Nephron progenitor cell (in vitro differentiated cells): ENCODE measurements around the gene CCNY.

ENCODE experiments used
- DNase-seq: peaks from one replicate; pipeline ENCODE4 v3.0.0; 2021
- H3K27ac Mint-ChIP-seq: 2 replicates; pipeline ENCODE4 v1.8.0; 2021; ENCODE audit warnings: mild to moderate bottlenecking, moderate library complexity, mixed read lengths
- H3K27me3 Mint-ChIP-seq: 2 replicates; pipeline ENCODE4 v1.8.0; 2021; ENCODE audit warnings: mild to moderate bottlenecking, low read depth, mixed read lengths; ENCODE audit not compliant: poor library complexity
- H3K36me3 Mint-ChIP-seq: 2 replicates; pipeline ENCODE4 v1.8.0; 2021; ENCODE audit warnings: low read depth, mixed read lengths
- H3K4me1 Mint-ChIP-seq: 2 replicates; pipeline ENCODE4 v1.8.0; 2021; ENCODE audit warnings: mixed read lengths
- H3K4me3 Mint-ChIP-seq: 2 replicates; pipeline ENCODE4 v1.8.0; 2021; ENCODE audit warnings: mild to moderate bottlenecking, moderate library complexity, mixed read lengths
- H3K9me3 Mint-ChIP-seq: 2 replicates; pipeline ENCODE4 v1.8.0; 2021; ENCODE audit warnings: mild to moderate bottlenecking, moderate library complexity, mixed read lengths
- TF ChIP-seq, protein P1 (sequence below): fragments of 200-600 bp; sonication (generic); IDR thresholded peaks from 2 replicates; pipeline ENCODE4 v1.5.0; 2021; ENCODE audit warnings: antibody characterized with exemption

Gene CCNY

GRCh38 chr10:35558276-35558675 lies 222.0 kb downstream of the CCNY start:
- DNase-seq = no peak
- no peak overlapping the region for H3K27ac Mint-ChIP-seq
- H3K27me3 Mint-ChIP-seq = no peaks in the 10 kb centered on the region
- H3K4me1 Mint-ChIP-seq = peaks cover 13% of the 10 kb centered on the region
- no peaks in the 10 kb centered on the region for H3K9me3 Mint-ChIP-seq
- TF ChIP-seq, protein P1, sequence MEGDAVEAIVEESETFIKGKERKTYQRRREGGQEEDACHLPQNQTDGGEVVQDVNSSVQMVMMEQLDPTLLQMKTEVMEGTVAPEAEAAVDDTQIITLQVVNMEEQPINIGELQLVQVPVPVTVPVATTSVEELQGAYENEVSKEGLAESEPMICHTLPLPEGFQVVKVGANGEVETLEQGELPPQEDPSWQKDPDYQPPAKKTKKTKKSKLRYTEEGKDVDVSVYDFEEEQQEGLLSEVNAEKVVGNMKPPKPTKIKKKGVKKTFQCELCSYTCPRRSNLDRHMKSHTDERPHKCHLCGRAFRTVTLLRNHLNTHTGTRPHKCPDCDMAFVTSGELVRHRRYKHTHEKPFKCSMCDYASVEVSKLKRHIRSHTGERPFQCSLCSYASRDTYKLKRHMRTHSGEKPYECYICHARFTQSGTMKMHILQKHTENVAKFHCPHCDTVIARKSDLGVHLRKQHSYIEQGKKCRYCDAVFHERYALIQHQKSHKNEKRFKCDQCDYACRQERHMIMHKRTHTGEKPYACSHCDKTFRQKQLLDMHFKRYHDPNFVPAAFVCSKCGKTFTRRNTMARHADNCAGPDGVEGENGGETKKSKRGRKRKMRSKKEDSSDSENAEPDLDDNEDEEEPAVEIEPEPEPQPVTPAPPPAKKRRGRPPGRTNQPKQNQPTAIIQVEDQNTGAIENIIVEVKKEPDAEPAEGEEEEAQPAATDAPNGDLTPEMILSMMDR = no peak
- no peak overlapping the region for H3K4me3 Mint-ChIP-seq
- peaks cover 16% of the 10 kb centered on the region for H3K36me3 Mint-ChIP-seq

GRCh38 chr10:35559416-35559815 lies 223.1 kb downstream of the CCNY start:
- peaks cover 8% of the 10 kb centered on the region for H3K4me1 Mint-ChIP-seq
- no peaks in the 10 kb centered on the region for H3K27me3 Mint-ChIP-seq
- peaks cover 16% of the 10 kb centered on the region for H3K36me3 Mint-ChIP-seq
- TF ChIP-seq, protein P1 = no peak
- no peak overlapping the region for H3K4me3 Mint-ChIP-seq
- no peaks in the 10 kb centered on the region for H3K9me3 Mint-ChIP-seq
- DNase-seq = no peak
- H3K27ac Mint-ChIP-seq = no peak overlapping the region

GRCh38 chr10:35561715-35562114 lies 225.4 kb downstream of the CCNY start:
- TF ChIP-seq, protein P1 = no peak
- DNase-seq = no peak
- H3K9me3 Mint-ChIP-seq = no peaks in the 10 kb centered on the region
- H3K27me3 Mint-ChIP-seq = no peaks in the 10 kb centered on the region
- no peak overlapping the region for H3K27ac Mint-ChIP-seq
- peaks cover 19% of the 10 kb centered on the region for H3K36me3 Mint-ChIP-seq
- H3K4me3 Mint-ChIP-seq = no peak overlapping the region
- peaks cover 5% of the 10 kb centered on the region for H3K4me1 Mint-ChIP-seq

- peaks cover 25% of the 10 kb centered on the region for H3K36me3 Mint-ChIP-seq
- TF ChIP-seq, protein P1 = no peak
Measured at GRCh38 chr10:35562427-35562826, 226.1 kb downstream of the CCNY start.

DNA sequence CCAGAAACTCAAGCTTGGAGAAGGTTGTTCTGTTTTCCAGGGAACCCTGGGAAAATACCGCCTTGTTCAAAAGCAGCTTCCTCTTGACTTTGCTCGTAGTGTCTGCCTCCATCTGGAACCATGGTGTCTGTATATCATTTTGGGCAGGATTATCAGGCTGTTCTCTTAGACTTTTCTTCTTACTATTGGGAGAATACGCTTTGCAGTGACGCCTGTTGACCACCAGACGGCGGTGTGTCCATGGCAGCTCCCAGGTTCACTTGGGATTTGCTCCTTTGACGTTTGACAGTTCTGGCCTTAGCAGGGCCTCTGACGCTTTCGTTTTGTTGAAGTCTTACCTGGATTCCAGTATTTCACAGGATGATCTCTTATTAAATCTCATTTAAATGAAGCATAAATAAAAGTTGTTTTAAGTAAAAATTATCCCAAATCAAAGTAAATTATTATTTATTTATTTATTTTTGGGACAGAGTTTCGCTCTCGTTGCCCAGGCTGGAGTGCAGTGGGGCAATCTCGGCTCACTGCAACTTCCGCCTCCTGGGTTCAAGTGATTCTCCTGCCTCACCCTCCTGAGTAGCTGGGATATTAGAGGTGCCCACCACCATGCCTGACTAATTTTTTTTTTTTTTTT lies 227.1 kb downstream of the CCNY start:
- H3K9me3 Mint-ChIP-seq = no peaks in the 10 kb centered on the region
- no peak overlapping the region for H3K4me3 Mint-ChIP-seq
- DNase-seq = peak; percentile 70
- H3K27me3 Mint-ChIP-seq = no peaks in the 10 kb centered on the region
- H3K27ac Mint-ChIP-seq = no peak overlapping the region
- TF ChIP-seq, protein P1 = peak; percentile 99
- peaks cover 7% of the 10 kb centered on the region for H3K4me1 Mint-ChIP-seq
- peaks cover 32% of the 10 kb centered on the region for H3K36me3 Mint-ChIP-seq

More at GRCh38 chr10:35562427-35562826, 226.1 kb downstream of the CCNY start:
- peak overlapping the region; percentile 7 for H3K27ac Mint-ChIP-seq
- no peaks in the 10 kb centered on the region for H3K27me3 Mint-ChIP-seq
- no peak for DNase-seq
- no peaks in the 10 kb centered on the region for H3K9me3 Mint-ChIP-seq
- H3K4me1 Mint-ChIP-seq = peaks cover 5% of the 10 kb centered on the region
- no peak overlapping the region for H3K4me3 Mint-ChIP-seq

DNA sequence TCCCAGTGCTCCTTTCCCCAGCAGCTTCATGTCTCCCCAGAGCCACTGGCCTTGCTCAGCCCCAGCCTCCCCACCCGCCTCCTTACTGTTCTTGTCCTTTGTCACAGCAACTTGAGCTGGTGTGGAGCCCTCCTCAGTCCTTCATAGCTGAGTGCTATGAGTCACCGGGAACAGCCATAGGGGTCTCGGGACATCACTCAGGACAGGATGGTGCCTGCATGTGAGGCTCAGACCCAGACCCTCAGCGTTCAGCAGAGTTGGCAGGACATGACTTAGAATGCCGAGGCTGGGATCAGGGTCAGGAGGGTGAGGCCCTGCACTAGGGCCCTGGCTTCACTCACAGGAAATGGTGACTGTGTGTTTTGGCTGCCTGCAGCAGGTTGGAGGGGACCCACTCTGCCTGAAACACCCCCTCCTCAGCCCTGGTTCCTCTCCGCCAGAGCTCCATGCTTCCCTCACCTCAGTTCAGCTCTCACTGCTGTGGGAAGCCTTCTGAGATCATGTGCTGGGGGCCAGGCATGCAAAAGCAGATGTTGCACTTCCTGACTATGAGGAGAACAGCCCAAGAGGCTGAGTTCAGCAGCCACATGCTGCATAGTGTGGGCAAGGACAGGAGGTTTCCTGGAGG lies 228.1 kb downstream of the CCNY start:
- Mint-ChIP-seq H3K4me1 (peaks cover 18% of the 10 kb centered on the region), H3K4me3 (no peak overlapping the region), H3K27ac (no peak overlapping the region), H3K36me3 (peaks cover 43% of the 10 kb centered on the region), H3K27me3 (no peaks in the 10 kb centered on the region), H3K9me3 (no peaks in the 10 kb centered on the region)
- TF ChIP-seq, protein P1 = no peak
- no peak for DNase-seq
